Uterus (tissue), 4 donors: ENCODE measurements around the gene NUDT5. TPM values are rescaled to one million over a fixed set of nuclear protein-coding genes. Genes with fewer than 3 reads are reported as not detected.
A peak's percentile ranks its signal among the peaks of the same experiment; 100 is the strongest.

ENCODE experiments used
- DNase-seq, 2 donors: peaks; one replicate each; pipeline ENCODE4 v3.0.0-alpha.2; 2019 to 2020
- H3K27ac ChIP-seq, 2 donors: fragments of 200-600 bp; sonication (generic); 1 replicate in 1 of 2; 2 replicates in 1 of 2; pipeline ENCODE4 v1.5.1; 2016 to 2018
- H3K27me3 ChIP-seq, 2 donors: fragments of 200-600 bp; sonication (generic); one replicate each; pipeline ENCODE4 v1.5.1; 2018 to 2019; ENCODE audit warnings: control low read depth in 1 of 2
- H3K36me3 ChIP-seq, 2 donors: fragments of 200-600 bp; sonication (generic); one replicate each; pipeline ENCODE4 v1.5.1; 2019; ENCODE audit warnings: control low read depth in 1 of 2
- H3K4me1 ChIP-seq, 2 donors: fragments of 200-600 bp; sonication (generic); one replicate each; pipeline ENCODE4 v1.5.1; 2018 to 2019; ENCODE audit warnings: control low read depth in 1 of 2
- H3K4me3 ChIP-seq, 2 donors: fragments of 200-600 bp; sonication (generic); 1 replicate in 1 of 2; 2 replicates in 1 of 2; pipeline ENCODE4 v1.5.1; 2018 to 2019; ENCODE audit warnings: mild to moderate bottlenecking in 1 of 2
- H3K9me3 ChIP-seq, 2 donors: fragments of 200-600 bp; sonication (generic); one replicate each; pipeline ENCODE4 v1.5.1; 2019; ENCODE audit warnings: control low read depth in 1 of 2
- POLR2A ChIP-seq, 2 donors: fragments of 450-650 bp; IDR thresholded peaks; one replicate each; pipeline ENCODE4 v1.6.1; 2016; ENCODE audit warnings: antibody characterized with exemption in 2 of 2, mild to moderate bottlenecking in 1 of 2, moderate library complexity in 1 of 2
- intact Hi-C: fragments of 100-400 bp; cut with DNase I; formaldehyde crosslinking; loops from one replicate; pipeline ENCODE4 v1.15.1; 2023; ENCODE audit warnings: low total_unique reads
- total RNA-seq, 4 donors: library from RNA; depleted of rRNA in 3 of 4; stranded (reverse); fragments of >200 nt in 3 of 4; gene quantifications; one replicate each; pipeline versions ENCODE4 v1.1.0 to v1.2.4, GENCODE V29; 2014 to 2023
- TF ChIP-seq, protein P1 (sequence below), 4 experiments: fragments of 200-600 bp in 2 of 4; fragments of 450-650 bp in 2 of 4; sonication (generic) in 2 of 4; IDR thresholded peaks; one replicate each; pipeline ENCODE4 v1.5.1; 2016 to 2019; ENCODE audit warnings: antibody characterized with exemption in 4 of 4, mild to moderate bottlenecking in 2 of 4, moderate library complexity in 1 of 4
- donor health status: DM: yes; HTN: yes; CAD: no.

NUDT5 gene
- total RNA-seq, 4 donors from 2014 or later: 15.6 to 39.0 (median 33.8) TPM

GRCh38 chr10:12214093-12214492, 18.4 kb upstream of the NUDT5 start:
- Histone ChIP-seq H3K27me3 (no peaks in the 10 kb centered on the region), H3K36me3 (no peaks in the 10 kb centered on the region), H3K27ac (peak overlapping the region; percentile 26 to 54), H3K4me3 (no peak overlapping the region), H3K9me3 (no peaks in the 10 kb centered on the region), H3K4me1 (no peaks in the 10 kb centered on the region)
- no peak for TF ChIP-seq POLR2A (IDR thresholded peaks at IDR 0.05)
- TF ChIP-seq, protein P1, sequence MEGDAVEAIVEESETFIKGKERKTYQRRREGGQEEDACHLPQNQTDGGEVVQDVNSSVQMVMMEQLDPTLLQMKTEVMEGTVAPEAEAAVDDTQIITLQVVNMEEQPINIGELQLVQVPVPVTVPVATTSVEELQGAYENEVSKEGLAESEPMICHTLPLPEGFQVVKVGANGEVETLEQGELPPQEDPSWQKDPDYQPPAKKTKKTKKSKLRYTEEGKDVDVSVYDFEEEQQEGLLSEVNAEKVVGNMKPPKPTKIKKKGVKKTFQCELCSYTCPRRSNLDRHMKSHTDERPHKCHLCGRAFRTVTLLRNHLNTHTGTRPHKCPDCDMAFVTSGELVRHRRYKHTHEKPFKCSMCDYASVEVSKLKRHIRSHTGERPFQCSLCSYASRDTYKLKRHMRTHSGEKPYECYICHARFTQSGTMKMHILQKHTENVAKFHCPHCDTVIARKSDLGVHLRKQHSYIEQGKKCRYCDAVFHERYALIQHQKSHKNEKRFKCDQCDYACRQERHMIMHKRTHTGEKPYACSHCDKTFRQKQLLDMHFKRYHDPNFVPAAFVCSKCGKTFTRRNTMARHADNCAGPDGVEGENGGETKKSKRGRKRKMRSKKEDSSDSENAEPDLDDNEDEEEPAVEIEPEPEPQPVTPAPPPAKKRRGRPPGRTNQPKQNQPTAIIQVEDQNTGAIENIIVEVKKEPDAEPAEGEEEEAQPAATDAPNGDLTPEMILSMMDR (IDR thresholded peaks at IDR 0.05): no peak
- intact Hi-C loops: no loop called here
- DNase-seq: no peak

GRCh38 chr10:12213621-12214020, 17.9 kb upstream of the NUDT5 start:
- H3K36me3 ChIP-seq: no peaks in the 10 kb centered on the region
- DNase-seq: no peak
- H3K9me3 ChIP-seq: no peaks in the 10 kb centered on the region
- no peak overlapping the region for H3K27ac ChIP-seq
- H3K4me3 ChIP-seq: no peak overlapping the region
- no peak for TF ChIP-seq POLR2A (IDR thresholded peaks at IDR 0.05)
- TF ChIP-seq, protein P1 (IDR thresholded peaks at IDR 0.05): no peak
- intact Hi-C loops: no loop called here
- H3K27me3 ChIP-seq: no peaks in the 10 kb centered on the region
- no peaks in the 10 kb centered on the region for H3K4me1 ChIP-seq

- no peaks in the 10 kb centered on the region for H3K27me3 ChIP-seq
- intact Hi-C loops: no loop called here
- TF ChIP-seq, protein P1 (IDR thresholded peaks at IDR 0.05): no peak
- no peak for TF ChIP-seq POLR2A (IDR thresholded peaks at IDR 0.05)
- H3K4me1 ChIP-seq: no peaks in the 10 kb centered on the region
- no peaks in the 10 kb centered on the region for H3K36me3 ChIP-seq
- no peaks in the 10 kb centered on the region for H3K9me3 ChIP-seq
- no peak overlapping the region for H3K27ac ChIP-seq
- H3K4me3 ChIP-seq: no peak overlapping the region
- no peak for DNase-seq
Observed at GRCh38 chr10:12212454-12212853, 16.8 kb upstream of the NUDT5 start.

DNA sequence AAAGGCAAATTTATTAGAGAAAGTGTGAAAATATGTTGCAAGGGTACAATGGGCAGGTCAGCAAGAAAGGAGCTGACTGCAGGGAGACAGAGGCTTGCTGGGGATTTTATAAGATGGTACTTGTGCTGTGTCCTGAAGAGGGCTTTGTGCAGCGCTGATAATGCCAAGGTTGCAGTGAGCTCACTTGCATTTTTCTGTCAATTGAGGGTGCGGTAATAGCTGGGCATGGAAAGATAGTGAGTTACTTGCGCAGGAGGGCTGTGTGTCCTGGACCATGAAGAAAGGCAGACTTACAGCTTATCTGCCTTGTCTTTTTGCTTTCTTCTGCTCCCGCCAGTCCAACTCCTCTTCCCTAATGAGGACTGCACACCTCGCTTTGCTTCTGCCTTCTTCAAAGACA, 12.8 kb upstream of the NUDT5 start:
- no peaks in the 10 kb centered on the region for H3K27me3 ChIP-seq
- no peaks in the 10 kb centered on the region for H3K9me3 ChIP-seq
- H3K36me3 ChIP-seq: no peaks in the 10 kb centered on the region
- TF ChIP-seq POLR2A (IDR thresholded peaks at IDR 0.05): no peak
- TF ChIP-seq, protein P1 (IDR thresholded peaks at IDR 0.05): no peak
- H3K4me1 ChIP-seq: no peaks in the 10 kb centered on the region
- H3K4me3 ChIP-seq: no peak overlapping the region
- no peak overlapping the region for H3K27ac ChIP-seq
- no peak for DNase-seq
- intact Hi-C loops: no loop called here

DNA sequence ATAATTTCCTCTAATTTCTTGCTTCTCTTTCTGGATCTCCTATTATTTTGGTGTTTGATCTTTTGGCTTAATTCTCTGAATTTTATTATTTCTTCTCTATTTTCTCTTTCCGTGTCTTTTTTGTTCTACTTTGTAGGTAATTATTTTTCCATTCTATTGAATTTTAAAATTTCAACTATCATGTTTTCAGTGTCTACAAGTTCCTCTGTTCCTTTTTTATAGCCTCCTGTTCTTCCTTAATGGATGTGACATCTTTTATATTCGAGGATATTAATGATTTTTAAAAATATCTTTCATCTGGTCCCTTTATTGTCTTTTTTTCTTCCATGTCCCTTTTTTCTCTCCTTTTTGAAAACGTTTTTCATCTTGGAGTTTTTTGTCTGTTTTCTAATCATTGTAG, 11.4 kb upstream of the NUDT5 start:
- H3K27me3 ChIP-seq: no peaks in the 10 kb centered on the region
- no peaks in the 10 kb centered on the region for H3K4me1 ChIP-seq
- TF ChIP-seq POLR2A (IDR thresholded peaks at IDR 0.05): no peak
- TF ChIP-seq, protein P1 (IDR thresholded peaks at IDR 0.05): no peak
- H3K36me3 ChIP-seq: no peaks in the 10 kb centered on the region
- no peaks in the 10 kb centered on the region for H3K9me3 ChIP-seq
- DNase-seq: no peak
- H3K4me3 ChIP-seq: no peak overlapping the region
- intact Hi-C loops: no loop called here
- no peak overlapping the region for H3K27ac ChIP-seq
